Measurements from ENCODE around the gene SAMD4B.
A peak's percentile ranks its signal among the peaks of the same experiment; 100 is the strongest.
"Not testable (repeated sequence)": the region's sequence is repeated elsewhere in the genome, so short reads cannot be mapped to it uniquely, and the experiment has no call there.

The SAMD4B gene, protein sequence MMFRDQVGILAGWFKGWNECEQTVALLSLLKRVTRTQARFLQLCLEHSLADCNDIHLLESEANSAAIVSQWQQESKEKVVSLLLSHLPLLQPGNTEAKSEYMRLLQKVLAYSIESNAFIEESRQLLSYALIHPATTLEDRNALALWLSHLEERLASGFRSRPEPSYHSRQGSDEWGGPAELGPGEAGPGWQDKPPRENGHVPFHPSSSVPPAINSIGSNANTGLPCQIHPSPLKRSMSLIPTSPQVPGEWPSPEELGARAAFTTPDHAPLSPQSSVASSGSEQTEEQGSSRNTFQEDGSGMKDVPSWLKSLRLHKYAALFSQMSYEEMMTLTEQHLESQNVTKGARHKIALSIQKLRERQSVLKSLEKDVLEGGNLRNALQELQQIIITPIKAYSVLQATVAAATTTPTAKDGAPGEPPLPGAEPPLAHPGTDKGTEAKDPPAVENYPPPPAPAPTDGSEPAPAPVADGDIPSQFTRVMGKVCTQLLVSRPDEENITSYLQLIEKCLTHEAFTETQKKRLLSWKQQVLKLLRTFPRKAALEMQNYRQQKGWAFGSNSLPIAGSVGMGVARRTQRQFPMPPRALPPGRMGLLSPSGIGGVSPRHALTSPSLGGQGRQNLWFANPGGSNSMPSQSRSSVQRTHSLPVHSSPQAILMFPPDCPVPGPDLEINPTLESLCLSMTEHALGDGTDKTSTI
- 13.4 to 71.6 (median 32.8) reads per million in 17 experiments for total RNA-seq

DNA sequence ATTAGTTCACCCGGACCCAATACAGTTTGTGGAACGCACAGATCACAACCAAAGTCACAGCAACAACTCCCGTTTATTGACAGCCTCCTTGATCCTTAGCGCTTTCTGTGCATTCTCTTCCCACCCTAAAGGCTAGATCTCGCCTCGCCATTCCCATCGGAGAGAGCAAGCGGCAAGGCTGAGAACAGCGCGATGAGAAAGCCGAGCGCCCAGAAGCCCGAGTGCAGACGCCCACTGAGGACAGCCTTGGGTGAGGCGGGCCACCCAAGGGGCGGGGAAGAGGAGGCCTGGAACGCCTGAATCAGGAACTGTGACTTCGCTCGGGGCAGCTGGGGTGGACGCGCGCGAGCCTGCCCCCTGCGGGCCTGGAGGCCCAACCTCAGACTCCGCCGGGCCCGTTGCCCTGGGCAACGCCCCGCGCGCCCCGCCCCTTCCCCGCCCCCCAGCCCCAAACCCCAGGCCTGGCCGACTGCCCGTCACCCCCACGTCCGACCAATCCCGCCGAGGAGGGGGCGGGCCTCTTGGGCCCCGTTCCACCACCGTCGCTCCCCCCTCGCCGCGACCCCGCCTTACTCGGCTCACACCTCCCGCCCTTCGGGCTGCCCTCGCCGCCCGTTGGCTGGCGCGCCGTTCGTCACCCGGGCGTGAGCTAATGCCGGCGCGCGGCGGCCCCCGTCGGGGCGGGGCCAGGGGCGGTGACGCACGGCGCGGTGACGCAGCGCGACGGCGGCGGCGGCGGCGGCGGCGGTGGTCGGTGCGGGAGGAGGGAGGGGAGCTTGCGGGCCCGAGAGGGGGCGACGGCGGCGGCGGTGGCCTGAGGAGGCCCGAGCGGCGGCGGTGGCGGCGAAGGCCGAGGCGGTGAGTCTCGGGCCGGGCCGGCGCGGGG is at the start of gene SAMD4B:
Gene SAMD4B, plus strand, starts transcription at position 703 of the 886 bp plus-strand sequence. CDS start 14,473 bp downstream, outside the sequence.
- DNase-seq: peak; percentile 99 to 100 (median 100)

DNA sequence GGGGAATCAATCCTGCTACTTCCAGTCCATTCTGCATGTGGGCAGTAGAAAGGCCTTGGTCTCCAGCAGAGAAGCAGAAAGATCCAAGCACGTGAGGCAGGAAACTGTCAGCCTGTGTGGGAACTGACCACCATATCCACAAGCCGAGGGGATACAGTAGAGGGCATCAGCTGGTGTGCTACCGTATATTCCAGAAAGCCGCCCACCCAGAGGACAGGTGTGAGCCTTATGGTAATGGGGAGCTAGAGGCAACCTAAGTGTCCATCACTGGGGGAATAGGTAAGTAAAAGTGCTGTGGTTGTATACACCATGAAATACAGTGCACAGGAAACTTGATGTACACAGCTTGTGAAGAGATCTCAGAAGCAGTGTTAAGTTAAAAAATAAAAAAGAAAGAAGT is 48.8 kb upstream of the SAMD4B start:
- DNase-seq: no peak

- DNase-seq: no peak
Measured at GRCh38 chr19:39296055-39296645, 46.1 kb upstream of the SAMD4B start, which contains the start of gene IFNL1. TSS of gene IFNL1 (plus strand) at chr19:39296407. CDS start at chr19:39296422, 15 bp downstream.

GRCh38 chr19:39296906-39297305 is 45.3 kb upstream of the SAMD4B start:
- no peak for DNase-seq

DNA sequence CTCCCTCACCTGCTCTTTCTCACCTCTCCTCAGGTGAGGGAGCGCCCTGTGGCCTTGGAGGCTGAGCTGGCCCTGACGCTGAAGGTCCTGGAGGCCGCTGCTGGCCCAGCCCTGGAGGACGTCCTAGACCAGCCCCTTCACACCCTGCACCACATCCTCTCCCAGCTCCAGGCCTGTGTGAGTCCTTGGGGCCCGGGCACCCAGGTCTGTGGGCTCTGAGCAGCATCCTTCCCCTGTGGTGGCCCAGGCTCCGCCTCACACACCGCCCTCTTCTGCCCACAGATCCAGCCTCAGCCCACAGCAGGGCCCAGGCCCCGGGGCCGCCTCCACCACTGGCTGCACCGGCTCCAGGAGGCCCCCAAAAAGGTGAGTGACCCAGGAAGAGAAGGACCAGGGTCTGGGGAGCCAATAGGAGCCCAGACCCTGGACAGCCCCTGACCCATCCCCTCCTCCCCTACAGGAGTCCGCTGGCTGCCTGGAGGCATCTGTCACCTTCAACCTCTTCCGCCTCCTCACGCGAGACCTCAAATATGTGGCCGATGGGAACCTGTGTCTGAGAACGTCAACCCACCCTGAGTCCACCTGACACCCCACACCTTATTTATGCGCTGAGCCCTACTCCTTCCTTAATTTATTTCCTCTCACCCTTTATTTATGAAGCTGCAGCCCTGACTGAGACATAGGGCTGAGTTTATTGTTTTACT is 44.1 kb upstream of the SAMD4B start:
- DNase-seq: no peak

GRCh38 chr19:39299404-39299803 is 42.8 kb upstream of the SAMD4B start:
- no peak for DNase-seq

GRCh38 chr19:39299832-39300231 is 42.4 kb upstream of the SAMD4B start:
- DNase-seq: no peak

GRCh38 chr19:39301021-39301420 is 41.2 kb upstream of the SAMD4B start:
- no peak for DNase-seq

GRCh38 chr19:39301562-39301961 is 40.7 kb upstream of the SAMD4B start:
- no peak for DNase-seq

DNA sequence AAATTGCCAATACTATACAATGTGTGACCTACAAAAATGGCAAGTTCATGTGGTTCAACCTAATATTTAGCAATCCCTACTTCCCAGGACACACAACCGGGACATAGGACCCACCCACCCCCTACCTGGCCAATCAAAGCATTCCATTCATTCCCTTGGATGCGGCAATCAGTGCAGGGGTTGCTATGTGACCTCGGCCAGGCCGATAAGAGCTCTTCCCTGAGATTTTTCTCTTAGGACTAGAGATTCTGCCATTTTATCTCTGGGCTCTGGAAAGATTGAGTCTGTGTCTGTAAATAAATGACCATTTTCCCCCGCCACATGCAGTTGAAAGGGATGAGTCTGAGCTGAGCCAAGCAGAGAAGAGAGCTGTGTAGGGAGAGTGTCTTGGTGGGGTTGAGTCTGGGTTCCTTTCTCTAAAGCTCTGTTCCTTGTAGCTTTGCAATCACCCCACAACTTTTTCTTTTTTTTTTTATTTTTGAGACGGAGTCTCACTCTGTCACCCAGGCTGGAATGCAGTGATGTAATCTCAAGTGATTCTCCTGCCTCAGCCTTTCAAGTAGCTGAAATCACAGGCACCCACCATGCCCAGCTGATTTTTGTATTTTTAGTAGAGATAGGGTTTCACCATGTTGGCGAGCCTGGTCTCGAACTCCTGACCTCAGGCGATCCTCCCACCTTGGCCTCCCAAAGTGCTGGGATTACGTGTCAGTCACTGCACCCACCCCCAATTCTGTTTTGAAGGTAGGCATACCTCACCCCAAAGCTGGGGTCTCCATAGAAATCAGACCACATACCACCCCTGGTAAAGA is 38.6 kb upstream of the SAMD4B start:
- DNase-seq: no peak

DNA sequence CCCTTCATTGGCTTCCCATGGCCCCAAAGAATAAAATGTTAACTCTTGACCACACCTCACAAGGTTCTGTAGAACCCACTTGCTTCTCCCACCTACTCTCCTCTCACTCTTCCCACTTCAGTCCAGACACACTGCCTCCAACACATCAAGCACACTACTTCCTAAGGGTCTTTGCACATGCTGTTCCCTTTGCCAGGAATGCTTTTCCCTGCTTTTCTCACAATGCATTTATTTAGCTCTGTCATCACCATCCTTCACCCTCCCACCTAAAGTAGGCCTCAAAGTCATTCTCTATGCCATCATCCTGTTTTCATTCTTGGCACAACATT is 38.1 kb upstream of the SAMD4B start:
- no peak for DNase-seq

- DNase-seq: no peak
Measured at GRCh38 chr19:39304701-39305571, 37.3 kb upstream of the SAMD4B start.

GRCh38 chr19:39306075-39306474 is 36.1 kb upstream of the SAMD4B start:
- DNase-seq: no peak

DNA sequence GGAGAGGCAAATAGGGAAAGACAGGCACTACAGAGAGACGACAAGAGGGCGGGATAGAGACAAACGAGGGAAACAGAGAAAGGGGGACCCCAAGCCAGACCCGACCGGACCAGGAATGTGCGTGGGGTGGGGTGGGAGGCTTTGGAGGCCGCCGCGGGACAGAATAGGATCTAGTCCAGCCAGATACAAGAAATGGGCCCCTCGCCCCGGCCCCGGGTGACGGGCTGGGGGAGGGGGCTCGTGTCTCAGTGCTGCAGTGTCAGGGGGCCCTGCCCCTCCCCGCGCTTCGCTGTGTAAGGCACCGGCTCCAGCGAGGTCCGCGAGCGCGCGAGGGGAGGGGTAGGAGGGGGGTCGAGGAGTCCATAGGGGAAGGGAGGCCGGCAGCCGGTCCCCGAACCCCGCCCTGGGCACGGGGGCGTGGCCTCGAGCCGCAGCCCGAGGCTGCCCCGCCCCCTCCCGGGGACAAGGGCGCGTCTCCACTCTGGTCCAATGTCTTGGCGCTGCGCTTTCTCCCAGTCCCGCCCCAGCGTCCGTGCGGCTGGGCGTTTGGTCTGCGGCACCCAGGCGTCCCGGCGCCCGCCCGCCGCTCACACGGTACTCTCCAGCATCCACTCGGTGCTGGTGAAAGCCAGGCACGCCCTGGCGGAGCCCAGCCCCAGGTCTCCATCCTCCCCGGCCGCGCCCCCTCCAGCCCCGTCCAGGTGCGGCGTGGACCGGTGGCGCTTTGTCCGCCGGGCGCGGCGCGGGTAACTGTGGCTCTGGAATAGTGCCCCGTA is 35.0 kb upstream of the SAMD4B start:
- DNase-seq: no peak

DNA sequence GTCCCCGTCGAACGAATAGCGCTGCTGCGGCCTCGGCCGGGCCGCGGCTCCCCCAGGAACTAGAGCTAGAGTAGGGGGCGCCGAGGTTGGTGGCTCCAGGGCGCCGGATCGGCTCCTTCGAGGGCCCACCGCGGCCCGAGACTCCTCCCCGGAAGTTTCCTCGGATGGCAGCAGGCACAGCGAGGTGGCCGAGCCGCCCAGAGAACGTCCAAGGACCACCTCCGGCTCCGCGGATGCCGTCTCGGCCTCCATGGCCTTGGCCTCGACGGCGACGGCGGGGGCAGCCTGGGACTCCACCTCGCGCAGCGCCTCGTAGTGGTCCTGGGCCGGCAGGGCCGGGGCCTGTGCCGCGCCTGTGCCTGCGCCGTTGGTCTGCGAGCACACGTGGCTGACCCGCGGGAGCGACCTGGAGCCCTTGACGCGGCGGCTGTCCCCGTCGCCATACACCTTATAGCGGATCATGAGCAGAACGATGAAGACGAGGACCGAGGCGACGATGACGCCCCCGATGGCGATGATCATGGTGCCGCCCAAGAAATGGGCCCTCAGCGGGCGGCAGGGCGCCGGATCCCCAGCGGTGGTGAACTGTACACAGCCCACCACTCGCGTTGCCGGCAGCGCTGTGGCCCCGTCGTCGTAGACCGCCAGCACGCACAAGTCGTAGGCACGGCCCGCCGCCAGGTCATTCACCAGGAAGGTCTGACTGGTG is 34.2 kb upstream of the SAMD4B start:
- DNase-seq: no peak

DNA sequence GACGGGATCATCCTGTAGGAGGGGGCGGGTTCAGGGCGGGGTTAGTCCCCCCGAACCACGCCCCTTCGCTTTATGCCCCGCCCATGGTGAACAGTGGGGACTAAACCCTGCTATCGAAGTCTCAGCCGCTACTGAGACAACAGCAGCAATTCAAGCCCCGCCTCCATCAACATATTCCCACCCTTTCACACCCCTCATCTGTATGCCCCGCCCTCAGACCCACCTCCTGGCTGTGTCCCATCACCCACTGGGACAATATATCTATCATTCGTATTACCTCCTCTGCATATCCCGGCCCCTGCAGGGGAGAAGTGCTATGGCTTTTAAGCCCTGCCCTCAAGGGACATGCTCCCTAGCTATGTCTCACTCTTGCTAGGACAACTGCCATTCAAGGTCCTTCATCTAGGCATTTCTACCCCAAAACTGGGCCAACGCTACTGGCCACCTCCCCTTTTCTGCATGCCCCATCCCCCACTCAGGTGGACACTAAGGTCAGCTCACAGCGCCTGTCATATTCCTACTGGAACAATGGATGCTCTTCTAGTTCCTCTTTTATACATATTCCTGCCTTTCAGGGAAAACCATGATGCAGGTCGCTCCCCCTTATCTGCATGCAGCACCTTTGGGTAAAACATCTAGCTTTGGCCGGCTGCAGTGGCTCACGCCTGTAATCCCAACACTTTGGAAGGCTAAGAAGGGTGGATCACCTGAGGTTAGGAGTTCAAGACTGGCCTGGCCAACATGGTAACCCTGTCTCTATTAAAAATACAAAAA is 33.5 kb upstream of the SAMD4B start:
- DNase-seq: no peak

- DNase-seq: not testable (repeated sequence)
Measured at GRCh38 chr19:39309305-39309670, 32.9 kb upstream of the SAMD4B start.
